Keratinocyte (primary cell): ENCODE results near the gene KCNH1.

ENCODE experiments used
- CTCF ChIP-seq, 3 experiments: IDR thresholded peaks in 1 of 3; conservative IDR thresholded peaks in 1 of 3; optimal IDR thresholded peaks in 1 of 3; 2 replicates in 2 of 3; 3 replicates in 1 of 3; pipeline versions ENCODE3 to v1.5.1; 2011; ENCODE audit warnings: low read length in 3 of 3, mild to moderate bottlenecking in 3 of 3, moderate library complexity in 2 of 3, control low read depth in 1 of 3, inconsistent platforms in 1 of 3; ENCODE audit not compliant: insufficient read depth in 2 of 3; ENCODE audit errors: extremely low read depth in 1 of 3
- EZH2 ChIP-seq: IDR thresholded peaks from one replicate; pipeline ENCODE4 v1.6.1; 2012; ENCODE audit warnings: inconsistent platforms, mild to moderate bottlenecking, low read length, moderate library complexity

- TF ChIP-seq CTCF (optimal IDR thresholded peaks at IDR 0.05 in 1 of 3, IDR thresholded peaks at IDR 0.05 in 1 of 3, conservative IDR thresholded peaks at IDR 0.05 in 1 of 3; ENCODE audit: extremely low read depth in 1 of 3, insufficient read depth in 2 of 3, low read length in 3 of 3) (no peak), EZH2 (no peak)
Observed at GRCh38 chr1:210688512-210689234, 445.3 kb downstream of the KCNH1 start.
